GM18909 (cell line): Measurements from ENCODE around the gene HIPK1.

Experiments
- ATAC-seq: cut with Tn5 transposase; IDR thresholded peaks from one replicate; pipeline ENCODE4 v1.9.1; 2021; ENCODE audit warnings: mild to moderate bottlenecking; ENCODE audit not compliant: unreplicated experiment, poor library complexity

The HIPK1 gene

DNA sequence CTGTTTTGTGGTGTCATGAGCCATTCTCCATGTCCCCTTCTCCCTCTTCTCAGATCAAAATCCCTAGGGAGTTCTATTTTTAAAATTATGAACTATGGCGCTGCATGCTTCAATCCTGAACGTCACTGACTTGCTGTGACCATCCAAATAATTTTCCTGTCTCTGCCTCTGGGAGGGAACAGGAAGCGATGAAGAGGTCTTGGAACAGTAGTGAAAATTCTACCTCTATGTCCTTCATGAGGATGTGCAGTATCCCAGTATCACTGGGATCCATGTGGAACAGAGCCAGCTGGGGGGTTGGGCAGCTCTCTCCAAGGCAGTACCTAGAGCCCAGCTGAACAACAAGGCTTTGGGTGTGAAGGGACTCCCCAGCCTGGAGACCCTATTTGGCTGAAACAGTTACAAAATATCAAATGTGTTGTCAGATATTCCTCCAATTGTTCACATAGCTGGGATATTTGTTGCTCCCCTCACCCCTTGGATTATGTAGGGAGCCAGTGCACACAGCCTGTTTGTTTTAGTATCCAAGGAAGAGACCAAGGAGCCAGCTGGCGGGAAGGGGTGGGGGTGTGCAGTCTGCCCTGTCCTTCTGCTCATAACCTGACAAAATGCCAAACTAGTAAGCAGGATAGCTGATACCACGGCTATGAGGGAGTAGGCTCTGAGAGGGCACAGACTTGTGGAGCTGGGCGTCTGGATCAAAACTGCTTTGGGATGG is 16.4 kb upstream of the HIPK1 start:
- ATAC-seq = no peak

DNA sequence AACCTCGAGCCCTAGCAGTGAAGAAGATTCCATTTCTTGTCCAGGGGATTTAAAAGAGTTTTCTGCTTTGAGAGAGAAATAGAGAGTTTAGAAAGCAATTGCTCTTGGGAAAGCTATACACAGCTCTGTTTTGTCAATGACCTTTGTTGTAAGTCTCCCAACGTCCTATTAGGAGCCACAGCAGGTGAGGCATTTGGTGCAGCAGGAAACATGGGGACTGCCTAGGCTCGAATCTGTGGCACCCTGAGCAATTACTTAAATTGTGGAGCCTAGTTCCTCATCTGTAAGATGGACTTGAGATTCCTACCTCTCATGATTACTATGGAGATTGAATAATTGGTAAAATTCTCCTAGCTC is 15.8 kb upstream of the HIPK1 start:
- ATAC-seq = no peak

DNA sequence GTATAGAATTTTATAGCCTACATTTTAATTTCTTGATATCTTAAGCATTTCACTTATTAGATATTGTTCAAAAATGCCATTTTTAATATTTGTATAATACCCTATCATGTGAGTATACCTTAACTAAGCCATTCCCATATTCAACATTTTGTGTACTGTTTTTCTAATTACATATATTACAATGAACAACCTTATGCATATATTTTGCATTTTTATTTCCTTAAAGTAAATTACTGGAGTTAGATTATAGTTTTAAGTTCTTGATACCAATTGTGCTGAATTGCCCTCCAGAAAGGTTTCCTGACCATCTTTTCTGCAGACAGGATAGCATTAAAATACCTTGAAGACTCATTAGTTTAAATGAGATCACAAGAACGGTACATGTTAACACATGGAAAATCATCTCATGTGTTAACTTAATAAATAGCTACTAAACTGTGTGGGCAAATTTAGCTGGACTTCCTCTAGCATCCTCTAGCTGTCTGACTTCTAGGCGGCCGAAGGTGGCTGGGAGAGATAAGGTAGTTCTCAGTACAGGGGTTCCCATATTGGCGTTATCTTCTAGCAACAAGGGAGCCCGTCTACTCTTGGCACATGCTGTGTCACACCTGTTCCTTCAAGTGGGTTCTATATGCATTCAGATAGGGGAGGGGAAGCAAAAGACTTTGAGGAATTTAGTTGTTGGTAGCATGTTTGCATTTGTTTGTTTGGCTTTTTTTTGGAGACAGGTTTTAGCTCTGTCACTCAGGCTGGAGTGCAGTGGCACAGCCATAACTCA is 15.0 kb upstream of the HIPK1 start:
- no peak for ATAC-seq

DNA sequence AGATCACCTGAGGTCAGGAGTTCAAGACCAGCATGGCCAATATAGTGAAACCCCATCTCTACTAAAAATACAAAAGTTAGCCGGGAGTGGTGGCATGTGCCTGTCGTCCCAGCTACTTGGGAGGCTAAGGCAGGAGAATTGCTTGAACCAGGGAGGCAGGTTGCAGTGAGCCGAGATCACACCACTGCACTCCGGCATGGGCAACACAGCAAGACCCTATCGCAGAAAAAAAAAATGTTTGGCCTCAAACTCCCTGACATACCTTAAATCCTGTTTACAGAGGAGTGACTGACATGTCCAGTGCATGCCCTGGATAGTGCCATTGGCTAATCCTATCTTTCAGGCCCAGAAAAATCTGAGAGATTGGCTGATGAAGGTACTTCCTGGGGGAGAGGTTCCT is 12.2 kb upstream of the HIPK1 start:
- ATAC-seq = no peak

DNA sequence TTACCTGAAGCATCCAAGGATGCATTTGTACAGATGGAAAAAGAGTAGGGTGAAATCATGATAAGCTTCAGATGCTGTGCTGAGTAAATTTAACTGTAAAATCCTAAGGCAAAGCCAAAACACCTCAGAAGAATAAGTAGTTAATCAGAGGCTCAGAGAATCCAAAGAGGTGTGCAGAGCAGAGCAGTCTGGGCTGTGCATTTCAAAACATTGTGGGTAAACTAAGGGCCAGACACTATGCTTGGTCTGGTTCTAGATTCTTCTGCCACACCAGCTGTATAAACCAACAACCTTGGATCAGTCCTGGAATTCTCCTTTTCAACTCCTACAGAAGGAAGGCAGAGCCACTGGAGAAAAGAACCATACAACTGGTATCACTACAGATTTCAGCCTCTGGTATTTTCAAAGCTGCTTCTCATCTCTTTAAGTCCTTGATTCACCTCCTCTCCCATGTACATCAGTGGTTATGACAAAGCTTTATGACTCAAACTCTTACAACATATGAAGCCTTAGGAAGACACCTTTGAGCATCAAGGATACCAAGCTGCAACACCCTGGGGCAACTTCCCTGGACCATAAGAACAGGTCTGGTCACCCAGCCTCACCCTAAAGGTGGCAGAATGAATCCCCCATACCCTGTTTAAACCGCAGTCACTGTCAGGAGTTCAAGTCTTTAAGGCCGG is 11.6 kb upstream of the HIPK1 start:
- no peak for ATAC-seq

DNA sequence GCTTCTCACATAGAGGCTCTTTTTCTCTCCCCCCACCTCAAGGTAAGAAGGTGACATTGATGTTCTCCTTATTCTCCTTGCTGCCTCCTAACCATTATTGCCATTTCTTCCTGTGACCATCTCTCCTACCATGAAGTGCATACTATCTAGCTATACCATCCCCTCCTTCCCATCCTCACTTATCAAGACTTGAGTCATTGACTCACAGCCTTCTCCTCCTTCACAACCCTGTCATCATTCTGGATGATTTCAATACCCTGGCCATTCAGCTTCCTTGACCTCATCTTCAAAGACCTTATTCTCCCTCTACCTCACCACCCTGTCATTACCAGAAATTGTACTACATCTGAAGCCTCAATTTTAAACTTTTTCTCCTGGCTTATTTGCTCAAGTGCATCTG is 10.9 kb upstream of the HIPK1 start:
- ATAC-seq = no peak

DNA sequence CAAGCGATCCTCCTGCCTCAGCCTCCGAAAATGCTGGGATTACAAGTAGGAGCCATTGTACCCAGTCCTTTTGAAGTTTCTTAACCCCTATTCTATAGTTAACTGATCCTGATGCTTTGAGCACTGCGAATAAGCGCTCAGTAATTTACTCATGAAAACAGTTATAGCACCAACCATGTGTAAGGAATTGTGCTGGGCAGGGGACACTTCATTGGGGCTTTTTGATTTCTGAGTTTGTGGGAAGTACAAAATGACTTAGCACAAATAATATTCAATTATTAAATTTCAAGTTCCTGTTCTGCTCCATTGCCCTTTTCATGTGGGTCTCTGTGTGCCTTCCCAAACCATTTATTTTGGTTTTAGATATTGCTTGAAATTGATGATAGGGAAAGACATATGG is 6.2 kb upstream of the HIPK1 start:
- ATAC-seq = no peak

DNA sequence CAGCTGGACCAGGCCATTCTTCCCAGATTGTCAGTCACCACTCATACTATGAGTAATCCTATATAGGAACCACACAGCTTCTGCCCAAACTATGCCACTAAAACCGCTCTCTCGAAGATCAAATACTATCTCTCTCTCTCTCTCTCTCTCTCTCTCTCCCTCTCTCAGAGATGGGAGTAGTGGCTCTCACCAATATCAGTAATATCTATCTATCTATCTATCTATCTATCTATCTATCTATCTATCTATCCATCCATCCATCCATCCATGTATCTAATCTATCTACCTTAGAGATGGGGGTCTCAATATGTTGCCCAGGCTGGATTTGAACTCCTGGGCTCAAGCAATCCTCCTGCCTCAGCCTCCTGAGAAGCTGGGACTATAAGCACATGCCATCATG is 4.7 kb upstream of the HIPK1 start:
- ATAC-seq = no peak

DNA sequence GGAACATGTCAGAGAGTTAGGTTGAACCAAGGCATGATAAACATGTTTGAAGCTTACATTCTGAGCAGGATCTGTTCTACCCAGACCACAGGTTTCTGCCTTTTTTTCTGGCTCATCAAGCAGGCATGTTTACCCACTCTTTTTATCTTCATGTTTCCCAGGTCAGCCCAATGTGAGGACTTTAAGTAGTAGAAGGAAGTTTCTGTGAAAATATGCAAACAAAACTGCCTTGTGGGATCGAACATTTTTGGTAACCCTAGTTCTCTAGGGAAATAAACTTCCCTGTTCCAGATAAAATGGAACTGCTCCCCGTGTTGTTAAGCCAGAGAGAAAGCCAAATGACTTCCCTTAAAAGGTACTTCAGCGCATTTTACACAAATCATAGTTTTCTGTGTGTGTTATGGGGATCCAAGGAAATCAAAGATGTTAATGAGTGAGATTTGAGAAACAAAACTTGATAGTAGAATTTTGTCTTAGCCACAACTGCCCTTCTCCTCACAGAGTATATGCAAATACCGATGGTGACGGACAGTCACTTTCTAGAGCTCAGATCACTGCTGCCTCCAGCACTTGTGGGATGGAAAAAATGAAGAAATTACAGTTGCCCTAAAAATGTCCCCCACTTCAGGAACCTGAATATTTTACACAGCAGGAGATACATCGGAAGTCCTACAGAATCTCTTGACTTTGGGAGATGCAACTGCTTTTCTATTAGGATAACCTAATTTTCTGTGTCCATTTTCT is 765 bp upstream of the HIPK1 start:
- no peak for ATAC-seq

DNA sequence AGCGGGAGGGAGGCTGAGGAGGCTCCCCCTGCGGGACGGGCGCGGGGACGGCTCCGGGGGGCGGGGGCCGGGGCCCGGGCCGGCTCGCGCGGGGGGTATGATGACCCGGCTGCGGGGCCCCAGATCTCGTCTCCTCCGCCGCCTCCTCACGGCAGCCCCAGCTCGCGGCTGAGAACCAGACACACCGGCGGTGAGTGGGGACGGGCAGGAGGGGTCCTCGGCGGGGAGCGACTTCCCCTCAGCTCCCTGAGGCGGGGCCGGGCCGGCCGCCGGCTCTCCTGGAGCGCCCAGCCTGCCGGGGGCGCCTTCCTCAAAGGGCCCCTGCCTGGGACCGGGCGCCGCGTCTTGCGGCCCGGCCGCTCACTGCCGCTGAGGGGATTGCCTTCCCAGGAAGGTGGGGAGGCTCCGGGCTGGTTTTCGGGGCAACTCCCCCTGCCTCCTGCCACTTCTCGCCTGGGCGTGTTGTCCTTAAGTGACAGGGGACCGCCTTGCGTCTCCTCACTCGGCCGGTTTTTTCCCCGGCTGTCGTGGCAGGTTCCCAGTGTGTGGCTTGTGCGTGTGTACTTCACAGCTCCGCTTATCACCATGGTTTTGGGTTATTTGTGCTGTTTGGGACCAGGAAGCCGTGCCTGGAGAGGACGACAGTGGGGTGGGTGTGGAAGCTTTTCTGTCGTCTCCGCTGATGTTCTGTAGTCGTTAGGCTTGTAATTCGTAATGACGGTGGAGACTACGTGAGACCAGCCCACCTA is 800 bp downstream of the HIPK1 start:
- peak; percentile 38 for ATAC-seq

DNA sequence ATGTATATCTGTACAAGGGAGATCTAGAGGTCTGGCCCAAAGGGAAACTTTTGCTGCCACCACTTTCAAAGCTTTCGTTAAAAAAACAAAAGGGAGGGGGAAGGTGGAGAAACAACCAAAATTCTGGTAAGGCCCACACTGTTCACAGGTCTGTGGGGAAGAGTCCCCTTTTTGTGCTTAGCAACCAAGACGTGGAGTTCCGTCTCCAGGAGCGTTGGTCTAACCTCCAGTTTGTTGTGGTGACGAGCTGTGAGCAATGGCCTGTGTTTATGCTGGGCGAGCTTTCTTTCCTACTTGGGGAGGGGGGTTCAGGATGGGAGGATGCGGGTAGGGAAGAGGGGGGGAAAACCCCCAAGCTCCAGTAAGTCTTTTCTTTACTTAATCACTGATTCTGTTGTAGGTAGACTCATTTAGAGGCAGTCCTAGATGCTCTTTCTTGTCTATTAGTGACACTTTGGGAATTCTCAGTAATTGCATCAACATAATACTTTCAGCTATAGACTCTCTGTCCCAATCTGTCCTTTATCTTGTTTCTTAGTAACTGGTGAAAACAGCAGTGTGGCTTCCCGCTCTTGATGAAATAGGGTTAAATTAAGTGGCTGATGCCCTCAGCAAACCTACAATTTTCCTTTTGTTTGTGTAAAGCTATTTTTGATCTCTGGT is 1.5 kb downstream of the HIPK1 start:
- ATAC-seq = peak; percentile 33

DNA sequence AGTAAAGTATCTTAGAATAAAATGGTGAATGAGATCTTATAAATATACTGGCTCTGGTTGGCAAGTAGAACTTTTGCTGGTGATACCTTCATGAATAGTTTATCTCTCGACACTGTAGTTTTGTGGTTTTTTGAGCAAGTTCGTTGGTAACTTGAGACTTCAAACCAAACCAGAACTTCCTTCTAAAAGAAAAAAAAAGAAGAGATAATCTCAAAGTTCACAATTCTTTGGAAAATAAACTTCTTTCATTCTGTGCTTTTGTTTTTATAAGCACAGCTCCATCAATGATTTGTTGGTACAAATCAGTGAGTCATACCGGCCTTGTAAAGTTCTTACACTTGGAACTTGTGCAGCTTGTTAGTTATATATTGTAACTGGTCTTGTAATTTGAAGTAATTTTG is 2.3 kb downstream of the HIPK1 start:
- ATAC-seq = no peak

DNA sequence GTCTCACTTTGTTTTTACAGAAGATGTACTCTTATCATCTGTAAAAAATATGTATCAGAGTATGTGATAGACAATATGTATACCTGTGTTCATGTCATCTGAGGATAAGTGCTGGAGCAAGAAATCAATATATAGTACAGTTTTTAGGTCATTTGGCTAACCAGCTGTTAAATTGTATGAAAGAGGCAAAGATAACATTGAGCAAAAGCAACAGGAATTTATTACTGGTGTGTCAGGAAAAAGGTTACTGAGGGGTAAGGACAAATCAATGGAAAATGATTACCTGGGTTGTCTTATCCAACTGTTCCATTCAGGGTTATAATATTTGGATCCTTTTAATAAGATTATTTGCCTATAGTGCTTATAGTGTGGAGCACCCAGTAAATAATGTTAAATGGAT is 4.9 kb downstream of the HIPK1 start:
- no peak for ATAC-seq

DNA sequence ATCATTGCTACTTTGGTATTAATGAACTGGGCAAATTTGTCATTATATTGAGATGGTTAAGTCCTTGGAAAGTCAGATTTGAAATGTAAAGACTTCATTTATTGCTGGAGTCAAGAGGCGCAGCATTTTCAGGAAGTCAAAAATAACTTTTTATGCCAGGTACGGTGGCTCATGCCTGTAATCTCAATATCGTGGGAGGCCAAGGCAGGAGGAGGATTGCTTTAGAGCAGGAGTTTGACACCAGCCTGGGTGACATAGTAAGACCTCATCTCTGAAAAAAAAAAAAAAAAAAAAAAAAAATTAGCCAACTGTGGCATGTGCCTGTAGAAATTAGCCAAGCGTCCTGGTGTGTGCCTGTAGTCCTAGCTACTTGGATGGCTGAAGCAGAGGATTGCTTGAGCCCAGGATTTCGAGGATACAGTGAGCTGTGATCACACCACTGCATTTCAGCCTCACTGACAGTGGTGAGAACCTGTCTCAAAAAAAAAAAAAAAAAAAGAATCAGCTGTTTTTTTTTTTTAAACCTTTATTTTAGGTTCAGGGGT is 5.5 kb downstream of the HIPK1 start:
- no peak for ATAC-seq

DNA sequence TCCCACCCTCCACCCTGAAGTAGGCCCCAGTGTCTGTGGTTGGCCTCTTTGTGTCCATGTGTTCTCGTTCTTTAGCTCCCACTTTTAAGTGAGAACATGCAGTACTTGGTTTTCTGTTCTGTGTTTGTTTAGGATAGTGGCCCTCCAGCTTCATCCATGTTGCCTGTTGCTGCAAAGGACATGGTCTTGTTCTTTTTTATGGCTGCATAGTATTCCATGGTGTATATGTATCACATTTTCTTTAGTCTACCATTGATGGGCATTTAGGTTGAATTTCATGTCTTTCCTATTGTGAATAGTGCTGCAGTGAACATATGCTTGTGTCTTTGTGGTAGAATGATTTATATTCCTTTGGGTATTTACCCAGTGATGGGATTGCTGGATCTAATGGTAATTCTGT is 6.1 kb downstream of the HIPK1 start:
- no peak for ATAC-seq

DNA sequence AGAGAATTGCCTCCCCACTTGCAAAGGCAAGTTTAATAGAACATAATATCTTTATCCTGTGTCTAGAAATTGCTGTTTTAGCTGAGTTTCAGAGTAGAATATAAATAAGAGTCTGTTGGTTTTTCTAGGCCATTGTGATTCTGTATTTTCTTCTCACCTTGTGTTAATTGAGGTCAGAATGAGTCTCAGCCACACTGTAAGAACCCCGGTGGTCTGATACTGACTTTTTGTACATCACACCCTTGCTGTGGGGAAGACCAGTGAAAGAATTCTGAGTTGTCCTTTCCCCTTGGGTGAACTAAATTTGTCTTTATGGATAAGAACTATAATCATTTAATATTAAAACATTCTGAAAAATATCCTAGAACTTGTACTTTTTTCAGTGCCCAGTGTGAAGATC is 6.8 kb downstream of the HIPK1 start:
- ATAC-seq = no peak

DNA sequence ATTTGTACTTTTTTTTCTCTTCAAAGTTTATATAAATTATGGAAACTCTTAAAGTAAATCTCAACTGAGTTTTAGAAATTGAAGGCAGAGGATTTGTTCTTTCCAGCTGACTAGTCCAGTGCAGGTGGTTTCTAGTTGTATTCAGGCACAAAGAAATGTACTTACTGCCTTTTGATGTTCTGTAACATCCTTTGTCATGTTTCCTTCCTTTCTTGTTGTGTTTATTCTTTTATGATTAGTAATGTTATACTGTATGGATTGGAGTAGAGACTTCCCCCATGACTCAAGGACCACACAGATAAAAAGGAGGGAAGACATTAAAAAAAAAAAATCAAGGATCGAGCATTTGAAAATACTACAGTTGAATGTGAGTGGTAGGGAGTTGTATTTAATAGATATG is 8.0 kb downstream of the HIPK1 start:
- no peak for ATAC-seq

DNA sequence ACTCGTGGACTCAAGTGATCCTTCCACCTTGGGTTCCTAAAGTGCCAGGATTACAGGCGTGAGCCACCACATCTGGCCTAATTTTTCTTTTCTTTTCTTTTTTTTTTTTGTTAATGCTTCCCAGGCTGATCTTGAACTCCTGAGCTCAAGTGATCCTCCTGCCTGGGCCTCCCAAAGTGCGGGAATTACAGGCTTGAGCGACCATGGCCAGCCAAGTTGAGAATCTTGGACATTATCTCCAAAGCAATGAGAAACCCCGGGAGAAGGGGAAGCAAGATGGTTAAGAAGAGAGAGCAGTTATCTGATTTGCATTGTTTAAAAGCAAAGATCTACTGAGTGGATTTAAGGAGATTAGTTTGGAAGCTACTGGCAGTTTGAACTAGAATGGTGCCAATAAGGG is 9.1 kb downstream of the HIPK1 start:
- no peak for ATAC-seq
